HUES64 (cell line): ENCODE measurements around the gene CCR5AS.
"Not testable (repeated sequence)": the region's sequence is repeated elsewhere in the genome, so short reads cannot be mapped to it uniquely, and the experiment has no call there.

Experiments
- H3K27ac ChIP-seq: 2 replicates; pipeline ENCODE4 v1.7.0; 2013; ENCODE audit warnings: low read depth, low read length, inconsistent platforms
- H3K27me3 ChIP-seq: 2 replicates; pipeline ENCODE4 v1.6.1; 2013; ENCODE audit warnings: mild to moderate bottlenecking, low read length; ENCODE audit not compliant: insufficient read depth
- H3K36me3 ChIP-seq: 2 replicates; pipeline ENCODE4 v1.6.1; 2013; ENCODE audit warnings: mild to moderate bottlenecking, low read length; ENCODE audit not compliant: insufficient read depth
- H3K4me1 ChIP-seq: 2 replicates; pipeline ENCODE4 v1.6.1; 2013; ENCODE audit warnings: mild to moderate bottlenecking, low read length, moderate library complexity; ENCODE audit not compliant: insufficient read depth
- H3K4me3 ChIP-seq: 2 replicates; pipeline ENCODE4 v1.5.1; 2013; ENCODE audit warnings: mild to moderate bottlenecking, low read length, moderate library complexity
- H3K9ac ChIP-seq: 2 replicates; pipeline ENCODE4 v1.6.1; 2013; ENCODE audit warnings: mild to moderate bottlenecking, low read depth, low read length
- H3K9me3 ChIP-seq: 2 replicates; pipeline ENCODE4 v1.6.1; 2013; ENCODE audit warnings: low read depth, low read length; ENCODE audit not compliant: insufficient read depth
- WGBS: fragments of 150-250, 120-280 bp; methylation state at CpG from one replicate; pipeline ENCODE4 v1.1.7; 2013; ENCODE audit warnings: missing lambda C conversion rate; 5-methylcytosine and 5-hydroxymethylcytosine counted together

CCR5AS gene

GRCh38 chr3:46351646-46352045, 55.2 kb downstream of the CCR5AS start:
- H3K27ac ChIP-seq: no peak overlapping the region
- H3K9me3 ChIP-seq: 0 out of 2 replicates have a peak, but pooled peaks cover 5% of the 10 kb centered on the region
- H3K4me3 ChIP-seq: no peak overlapping the region
- H3K4me1 ChIP-seq: no peaks in the 10 kb centered on the region
- WGBS: 83% methylated on average over 3 of the region's 3 CpGs
- no peaks in the 10 kb centered on the region for H3K27me3 ChIP-seq
- H3K9ac ChIP-seq: no peak overlapping the region
- H3K36me3 ChIP-seq: no peaks in the 10 kb centered on the region

GRCh38 chr3:46350262-46350565, 56.7 kb downstream of the CCR5AS start:
- no peak overlapping the region for H3K27ac ChIP-seq
- H3K9ac ChIP-seq: no peak overlapping the region
- H3K36me3 ChIP-seq: no peaks in the 10 kb centered on the region
- 95% methylated on average over 1 of the region's 1 CpG for WGBS
- no peak overlapping the region for H3K4me3 ChIP-seq
- no peaks in the 10 kb centered on the region for H3K27me3 ChIP-seq
- H3K9me3 ChIP-seq: 0 out of 2 replicates have a peak, but pooled peaks cover 7% of the 10 kb centered on the region
- no peaks in the 10 kb centered on the region for H3K4me1 ChIP-seq

GRCh38 chr3:46349484-46350261, 57.2 kb downstream of the CCR5AS start:
- Histone ChIP-seq H3K9me3 (0 out of 2 replicates have a peak, but pooled peaks cover 7% of the 10 kb centered on the region), H3K27me3 (no peaks in the 10 kb centered on the region), H3K4me1 (no peaks in the 10 kb centered on the region), H3K9ac (no peak overlapping the region), H3K4me3 (no peak overlapping the region), H3K36me3 (no peaks in the 10 kb centered on the region), H3K27ac (no peak overlapping the region)
- WGBS: 99% methylated on average over 2 of the region's 2 CpGs

- no peak overlapping the region for H3K9ac ChIP-seq
- H3K4me1 ChIP-seq: no peaks in the 10 kb centered on the region
- H3K4me3 ChIP-seq: no peak overlapping the region
- H3K9me3 ChIP-seq: 0 out of 2 replicates have a peak, but pooled peaks cover 7% of the 10 kb centered on the region
- no peaks in the 10 kb centered on the region for H3K36me3 ChIP-seq
- 97% methylated on average over 3 of the region's 3 CpGs for WGBS
- H3K27me3 ChIP-seq: no peaks in the 10 kb centered on the region
- H3K27ac ChIP-seq: no peak overlapping the region
These were observed 57.9 kb downstream of the CCR5AS start for GRCh38 chr3:46348823-46349482.

GRCh38 chr3:46344476-46344875, 62.4 kb downstream of the CCR5AS start:
- Histone ChIP-seq H3K9ac (no peak overlapping the region), H3K27ac (no peak overlapping the region), H3K36me3 (no peaks in the 10 kb centered on the region), H3K27me3 (no peaks in the 10 kb centered on the region), H3K4me1 (no peaks in the 10 kb centered on the region), H3K4me3 (no peak overlapping the region), H3K9me3 (peaks cover 19% of the 10 kb centered on the region; the same call in 1 of the 2 replicates)
- 80% methylated on average over 4 of the region's 4 CpGs for WGBS

GRCh38 chr3:46338840-46339239, 68.0 kb downstream of the CCR5AS start:
- Histone ChIP-seq H3K27ac (no peak overlapping the region), H3K4me3 (no peak overlapping the region), H3K36me3 (no peaks in the 10 kb centered on the region), H3K27me3 (no peaks in the 10 kb centered on the region), H3K9me3 (peaks cover 32% of the 10 kb centered on the region), H3K9ac (no peak overlapping the region), H3K4me1 (no peaks in the 10 kb centered on the region)
- 93% methylated on average over 1 of the region's 1 CpG for WGBS

- Histone ChIP-seq H3K27ac (no peak overlapping the region), H3K4me1 (no peaks in the 10 kb centered on the region), H3K27me3 (no peaks in the 10 kb centered on the region), H3K9ac (no peak overlapping the region), H3K4me3 (no peak overlapping the region), H3K9me3 (peaks cover 32% of the 10 kb centered on the region), H3K36me3 (no peaks in the 10 kb centered on the region)
These were observed 69.0 kb downstream of the CCR5AS start for GRCh38 chr3:46337911-46338310.

GRCh38 chr3:46335541-46335940, 71.3 kb downstream of the CCR5AS start:
- Histone ChIP-seq H3K9me3 (peaks cover 26% of the 10 kb centered on the region), H3K4me1 (no peaks in the 10 kb centered on the region), H3K9ac (no peak overlapping the region), H3K36me3 (no peaks in the 10 kb centered on the region), H3K27ac (no peak overlapping the region), H3K27me3 (no peaks in the 10 kb centered on the region), H3K4me3 (no peak overlapping the region)
- 88% methylated on average over 3 of the region's 3 CpGs for WGBS

GRCh38 chr3:46334741-46335478, 72.0 kb downstream of the CCR5AS start:
- H3K27ac ChIP-seq: no peak overlapping the region
- WGBS: 95% methylated on average over 3 of the region's 4 CpGs
- H3K9ac ChIP-seq: no peak overlapping the region
- no peaks in the 10 kb centered on the region for H3K27me3 ChIP-seq
- H3K4me1 ChIP-seq: no peaks in the 10 kb centered on the region
- H3K4me3 ChIP-seq: no peak overlapping the region
- no peaks in the 10 kb centered on the region for H3K36me3 ChIP-seq
- peaks cover 22% of the 10 kb centered on the region for H3K9me3 ChIP-seq

- not testable (repeated sequence) for H3K27me3 ChIP-seq, H3K4me1 ChIP-seq, H3K27ac ChIP-seq, H3K9ac ChIP-seq, H3K9me3 ChIP-seq, H3K36me3 ChIP-seq, H3K4me3 ChIP-seq
- 94% methylated on average over 3 of the region's 3 CpGs for WGBS
These were observed 76.2 kb downstream of the CCR5AS start for GRCh38 chr3:46330676-46331075.

GRCh38 chr3:46325645-46326300, 81.1 kb downstream of the CCR5AS start:
- Histone ChIP-seq H3K9me3 (peaks cover 6% of the 10 kb centered on the region; the same call in 1 of the 2 replicates), H3K36me3 (no peaks in the 10 kb centered on the region), H3K4me3 (no peak overlapping the region), H3K27me3 (no peaks in the 10 kb centered on the region; the same call in 1 of the 2 replicates), H3K27ac (no peak overlapping the region), H3K4me1 (no peaks in the 10 kb centered on the region), H3K9ac (no peak overlapping the region)
- 90% methylated on average over 1 of the region's 1 CpG for WGBS
